ENCODE results near the gene MRAP.

GRCh38 chr21:32312326-32312725, 13.7 kb downstream of the MRAP start:
- TF ChIP-seq CTCF (conservative IDR thresholded peaks at IDR 0.05; ENCODE audit: low read depth, low read length) (no peak), EZH2 (IDR thresholded peaks at IDR 0.05; ENCODE audit: borderline replicate concordance, low read depth, low read length, poor library complexity, severe bottlenecking) (no peak)

Data from A673 (cell line).